ENCODE data around the gene IFTAP.

The IFTAP gene

DNA sequence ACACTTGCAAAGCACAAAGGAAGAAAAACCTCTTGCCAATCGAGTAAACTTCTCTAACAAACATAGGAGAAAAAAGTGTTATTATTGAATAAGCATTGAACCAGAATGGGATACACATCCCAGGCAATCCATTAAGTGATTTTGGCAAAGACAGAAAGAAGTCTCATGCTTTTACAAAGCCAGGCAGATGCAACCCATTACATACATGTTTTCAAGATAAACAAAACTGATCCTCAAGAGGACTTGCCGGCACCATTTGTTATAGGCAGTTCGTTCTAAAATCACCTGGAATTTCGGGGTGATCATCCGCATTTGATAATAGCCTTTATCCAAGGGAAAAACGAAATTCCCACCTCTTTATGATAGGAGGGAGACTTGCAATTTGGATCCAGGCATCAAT lies 101.3 kb downstream of the IFTAP start:
- no peaks in the 10 kb centered on the region for H3K27me3 ChIP-seq (ENCODE audit: low read depth, low read length)
- no peaks in the 10 kb centered on the region for H3K9me3 ChIP-seq (ENCODE audit: control insufficient read depth in 1 of 2, low read length in 2 of 2)
- H3K27ac ChIP-seq (ENCODE audit: low read length): no peak overlapping the region
- H3K36me3 ChIP-seq (ENCODE audit: control insufficient read depth in 1 of 2, insufficient read depth in 2 of 2, low read length in 2 of 2): no peaks in the 10 kb centered on the region
- H3K4me1 ChIP-seq (ENCODE audit: control insufficient read depth in 1 of 2, insufficient read depth in 2 of 2, low read length in 2 of 2): peaks cover 0 to 4% of the 10 kb centered on the region in 2 donors
- no peak overlapping the region for H3K4me3 ChIP-seq (ENCODE audit: low read depth in 1 of 2, low read length in 2 of 2)

DNA sequence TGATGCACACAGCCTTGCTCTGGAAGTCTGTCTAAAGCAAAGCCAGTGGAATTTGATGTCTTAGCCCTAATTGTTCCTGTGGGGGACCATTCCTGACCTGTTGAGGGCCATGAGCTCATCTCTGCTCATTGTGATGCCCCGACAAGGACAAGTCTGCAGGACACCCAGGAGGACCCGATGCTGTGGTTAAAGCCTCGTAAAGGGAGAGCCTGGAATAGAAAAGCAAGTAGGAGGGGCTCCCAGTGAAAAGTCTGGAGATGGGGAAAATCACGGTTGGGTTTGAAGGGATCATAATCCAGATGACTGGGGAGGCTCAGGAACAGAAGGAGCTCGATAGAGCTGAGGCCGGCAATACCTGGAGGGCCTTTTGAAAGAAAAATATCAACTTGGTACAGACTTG lies 102.2 kb downstream of the IFTAP start:
- Histone ChIP-seq H3K9me3 (ENCODE audit: control insufficient read depth in 1 of 2, low read length in 2 of 2) (no peaks in the 10 kb centered on the region), H3K27me3 (ENCODE audit: low read depth, low read length) (no peaks in the 10 kb centered on the region), H3K4me1 (ENCODE audit: control insufficient read depth in 1 of 2, insufficient read depth in 2 of 2, low read length in 2 of 2) (peaks cover 0 to 4% of the 10 kb centered on the region in 2 donors), H3K36me3 (ENCODE audit: control insufficient read depth in 1 of 2, insufficient read depth in 2 of 2, low read length in 2 of 2) (no peaks in the 10 kb centered on the region), H3K4me3 (ENCODE audit: low read depth in 1 of 2, low read length in 2 of 2) (no peak overlapping the region), H3K27ac (ENCODE audit: low read length) (no peak overlapping the region)

DNA sequence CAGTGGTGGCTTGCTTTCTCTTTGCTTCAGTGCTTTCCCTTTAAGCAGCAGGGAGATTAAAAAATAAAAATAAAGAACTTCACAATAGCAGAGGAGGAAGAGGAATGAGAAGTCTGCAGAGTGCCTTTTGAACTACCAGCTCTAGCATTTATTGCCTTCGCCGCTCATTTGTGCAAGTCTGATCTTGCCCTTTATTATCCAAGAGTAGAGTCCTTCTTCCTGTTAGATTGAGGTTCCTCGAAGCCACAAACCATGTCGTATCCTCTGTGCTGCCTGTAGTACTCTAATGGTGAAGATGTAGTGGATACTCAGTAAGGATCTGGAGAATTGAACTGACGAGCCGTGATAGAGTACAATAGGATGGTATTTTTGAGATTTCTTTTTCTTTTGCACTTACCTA lies 105.0 kb downstream of the IFTAP start:
- no peaks in the 10 kb centered on the region for H3K4me1 ChIP-seq (ENCODE audit: control insufficient read depth in 1 of 2, insufficient read depth in 2 of 2, low read length in 2 of 2)
- H3K4me3 ChIP-seq (ENCODE audit: low read depth in 1 of 2, low read length in 2 of 2): no peak overlapping the region
- H3K27ac ChIP-seq (ENCODE audit: low read length): no peak overlapping the region
- H3K27me3 ChIP-seq (ENCODE audit: low read depth, low read length): no peaks in the 10 kb centered on the region
- no peaks in the 10 kb centered on the region for H3K9me3 ChIP-seq (ENCODE audit: control insufficient read depth in 1 of 2, low read length in 2 of 2)
- no peaks in the 10 kb centered on the region for H3K36me3 ChIP-seq (ENCODE audit: control insufficient read depth in 1 of 2, insufficient read depth in 2 of 2, low read length in 2 of 2)

DNA sequence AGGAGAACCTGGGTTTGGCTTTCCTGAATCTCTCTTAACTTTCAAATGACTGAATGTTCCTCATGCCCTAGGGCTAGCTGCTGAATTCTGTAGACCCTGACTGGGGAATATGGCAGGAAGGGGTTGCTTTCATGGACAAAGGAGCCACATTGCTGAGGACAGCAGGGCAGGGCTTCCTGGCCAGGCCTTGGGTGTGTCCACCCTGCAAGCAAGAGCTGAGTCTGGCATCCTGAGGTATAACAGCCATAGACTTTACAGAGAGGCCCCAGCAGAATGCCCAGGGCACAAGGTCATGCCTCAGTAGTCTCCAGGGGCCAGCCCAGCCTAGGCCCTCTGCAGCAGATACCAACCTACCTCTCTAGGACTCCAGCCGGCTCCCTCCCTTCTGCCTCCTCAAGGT lies 105.9 kb downstream of the IFTAP start:
- Histone ChIP-seq H3K9me3 (ENCODE audit: control insufficient read depth in 1 of 2, low read length in 2 of 2) (no peaks in the 10 kb centered on the region), H3K36me3 (ENCODE audit: control insufficient read depth in 1 of 2, insufficient read depth in 2 of 2, low read length in 2 of 2) (no peaks in the 10 kb centered on the region), H3K4me1 (ENCODE audit: control insufficient read depth in 1 of 2, insufficient read depth in 2 of 2, low read length in 2 of 2) (no peaks in the 10 kb centered on the region), H3K27me3 (ENCODE audit: low read depth, low read length) (no peaks in the 10 kb centered on the region), H3K4me3 (ENCODE audit: low read depth in 1 of 2, low read length in 2 of 2) (no peak overlapping the region), H3K27ac (ENCODE audit: low read length) (no peak overlapping the region)

DNA sequence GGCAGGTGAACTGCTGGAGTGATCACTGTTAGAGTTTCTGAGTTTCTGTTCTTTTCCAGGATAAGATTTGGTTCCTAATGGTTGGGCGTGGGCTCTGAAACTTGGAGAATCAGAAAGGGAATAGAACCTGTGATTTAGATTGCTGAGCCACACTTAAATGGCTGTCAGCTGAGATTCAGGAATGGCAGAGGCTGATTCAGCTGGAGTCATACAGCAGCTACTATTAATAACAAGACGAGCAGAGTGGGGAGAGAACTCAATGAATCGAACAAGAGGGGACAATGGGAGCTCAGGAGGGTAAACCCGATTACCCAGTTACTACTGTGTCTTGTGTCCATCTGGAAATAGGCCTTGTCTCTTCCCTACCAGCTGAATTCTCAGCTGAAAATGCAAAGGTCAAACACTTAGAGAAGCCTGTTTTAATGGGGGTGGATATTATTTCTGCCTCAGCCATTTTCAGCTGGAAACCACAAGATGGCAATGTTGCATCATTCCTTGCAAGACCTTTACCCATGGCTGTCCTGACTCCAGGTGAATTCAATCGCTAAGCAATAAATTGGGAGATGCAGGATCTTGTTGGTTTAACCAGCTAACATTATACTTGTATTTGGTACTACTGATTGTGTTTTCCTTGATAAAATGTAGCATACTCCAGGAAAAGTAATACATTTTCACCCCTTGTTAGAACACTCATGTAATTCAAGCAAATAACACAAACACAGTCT lies 108.2 kb downstream of the IFTAP start:
- H3K4me3 ChIP-seq (ENCODE audit: low read depth in 1 of 2, low read length in 2 of 2): no peak overlapping the region
- H3K4me1 ChIP-seq (ENCODE audit: control insufficient read depth in 1 of 2, insufficient read depth in 2 of 2, low read length in 2 of 2): no peaks in the 10 kb centered on the region
- no peaks in the 10 kb centered on the region for H3K9me3 ChIP-seq (ENCODE audit: control insufficient read depth in 1 of 2, low read length in 2 of 2)
- no peaks in the 10 kb centered on the region for H3K36me3 ChIP-seq (ENCODE audit: control insufficient read depth in 1 of 2, insufficient read depth in 2 of 2, low read length in 2 of 2)
- no peak overlapping the region for H3K27ac ChIP-seq (ENCODE audit: low read length)
- H3K27me3 ChIP-seq (ENCODE audit: low read depth, low read length): no peaks in the 10 kb centered on the region

DNA sequence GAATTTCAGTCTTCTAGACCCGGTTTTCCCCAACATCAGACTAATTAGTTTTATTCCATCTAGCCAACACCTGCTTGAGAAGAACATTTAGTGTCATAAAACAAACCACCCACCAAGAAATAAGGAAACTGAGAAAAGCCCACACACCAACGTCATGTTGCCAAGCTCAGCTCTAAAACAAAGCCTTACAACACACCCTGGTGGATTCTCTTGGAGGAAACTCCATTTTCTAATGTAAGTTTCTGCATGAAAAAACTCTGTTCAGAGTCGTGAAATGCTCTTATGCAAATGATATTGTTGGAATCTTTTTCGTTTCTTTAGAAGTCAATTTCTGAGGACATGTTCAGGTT lies 108.7 kb downstream of the IFTAP start:
- H3K9me3 ChIP-seq (ENCODE audit: control insufficient read depth in 1 of 2, low read length in 2 of 2): no peaks in the 10 kb centered on the region
- no peak overlapping the region for H3K27ac ChIP-seq (ENCODE audit: low read length)
- H3K27me3 ChIP-seq (ENCODE audit: low read depth, low read length): no peaks in the 10 kb centered on the region
- H3K36me3 ChIP-seq (ENCODE audit: control insufficient read depth in 1 of 2, insufficient read depth in 2 of 2, low read length in 2 of 2): no peaks in the 10 kb centered on the region
- H3K4me1 ChIP-seq (ENCODE audit: control insufficient read depth in 1 of 2, insufficient read depth in 2 of 2, low read length in 2 of 2): no peaks in the 10 kb centered on the region
- H3K4me3 ChIP-seq (ENCODE audit: low read depth in 1 of 2, low read length in 2 of 2): no peak overlapping the region

Measured in muscle layer of duodenum (tissue), 2 donors.